ENCODE data around the gene C1RL. TPM values are rescaled to one million over a fixed set of nuclear protein-coding genes. Genes with fewer than 3 reads are reported as not detected.

The C1RL gene, protein sequence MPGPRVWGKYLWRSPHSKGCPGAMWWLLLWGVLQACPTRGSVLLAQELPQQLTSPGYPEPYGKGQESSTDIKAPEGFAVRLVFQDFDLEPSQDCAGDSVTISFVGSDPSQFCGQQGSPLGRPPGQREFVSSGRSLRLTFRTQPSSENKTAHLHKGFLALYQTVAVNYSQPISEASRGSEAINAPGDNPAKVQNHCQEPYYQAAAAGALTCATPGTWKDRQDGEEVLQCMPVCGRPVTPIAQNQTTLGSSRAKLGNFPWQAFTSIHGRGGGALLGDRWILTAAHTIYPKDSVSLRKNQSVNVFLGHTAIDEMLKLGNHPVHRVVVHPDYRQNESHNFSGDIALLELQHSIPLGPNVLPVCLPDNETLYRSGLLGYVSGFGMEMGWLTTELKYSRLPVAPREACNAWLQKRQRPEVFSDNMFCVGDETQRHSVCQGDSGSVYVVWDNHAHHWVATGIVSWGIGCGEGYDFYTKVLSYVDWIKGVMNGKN
- total RNA-seq: 12.1 and 23.2 TPM in 2 replicates

GRCh38 chr12:7108796-7109571 lies at the start of gene C1RL:
TSS of gene C1RL (minus strand) at chr12:7109214. CDS start at chr12:7109180, 34 bp downstream.

GRCh38 chr12:7129872-7130691 lies 21.1 kb upstream of the C1RL start, which contains the start of gene CLSTN3:
TSS of gene CLSTN3 (plus strand) at chr12:7130371. CDS start at chr12:7130649, 278 bp downstream.

GRCh38 chr12:7128681-7129286 lies 19.8 kb upstream of the C1RL start, which contains the start of gene RBP5:
TSS of gene RBP5 (minus strand) at chr12:7128889. CDS start at chr12:7128775, 114 bp downstream.

GRCh38 chr12:7092229-7092985 lies 16.6 kb downstream of the C1RL start, which contains the start of gene C1R:
TSS of gene C1R (minus strand) at chr12:7092445. CDS start at chr12:7092388, 57 bp downstream.

GRCh38 chr12:7060353-7060954 lies 48.6 kb downstream of the C1RL start, which contains the start of gene C1S:
TSS of gene C1S (plus strand) at chr12:7060718. CDS start at chr12:7061913, 1,195 bp downstream.

Other genes starting within 250 kb of the C1RL start
- gene TPI1, start 241.7 kb downstream of the C1RL start, total RNA-seq: 873 and 896 TPM in 2 replicates
- 3.6 and 4.0 TPM in 2 replicates for gene SPSB2, start 235.9 kb downstream of the C1RL start, total RNA-seq
- 1.9 and 3.8 TPM in 2 replicates for gene LRRC23, start 204.4 kb downstream of the C1RL start, total RNA-seq
- gene ENO2, start 194.6 kb downstream of the C1RL start, total RNA-seq: 3.4 and 6.9 TPM in 2 replicates
- 13.4 and 23.4 TPM in 2 replicates for gene ATN1, start 181.3 kb downstream of the C1RL start, total RNA-seq
- gene RNU7-1, start 165.4 kb downstream of the C1RL start, total RNA-seq: not detected in 2 replicates
- 97.1 and 106 TPM in 2 replicates for gene C12orf57, start 165.2 kb downstream of the C1RL start, total RNA-seq
- 0.97 and 3.2 TPM in 2 replicates for gene PTPN6, start 157.9 kb downstream of the C1RL start, total RNA-seq
- gene PHB2, start 138.6 kb downstream of the C1RL start, total RNA-seq: 107 and 147 TPM in 2 replicates
- 35.9 and 41.9 TPM in 2 replicates for gene EMG1, start 138.3 kb downstream of the C1RL start, total RNA-seq
- 8.1 and 10.6 TPM in 2 replicates for gene LPCAT3, start 90.7 kb downstream of the C1RL start, total RNA-seq
- 0.16 and 0.82 TPM in 2 replicates for gene C1S, start 48.5 kb downstream of the C1RL start, total RNA-seq
- 1.0 and 4.0 TPM in 2 replicates for gene C1R, start 16.8 kb downstream of the C1RL start, total RNA-seq
- 0.32 and 0.38 TPM in 2 replicates for gene RBP5, start 19.7 kb upstream of the C1RL start, total RNA-seq
- gene CLSTN3, start 21.2 kb upstream of the C1RL start, total RNA-seq: 13.1 and 41.0 TPM in 2 replicates
- 22.2 and 23.6 TPM in 2 replicates for gene PEX5, start 80.5 kb upstream of the C1RL start, total RNA-seq
- gene ACSM4, start 194.9 kb upstream of the C1RL start, total RNA-seq: not detected in 2 replicates

All from bladder microvascular endothelial cell (primary cell).